ENCODE data around the gene SERGEF.

- TF ChIP-seq CTCF (conservative IDR thresholded peaks at IDR 0.05) (no peak), ZFX (IDR thresholded peaks at IDR 0.05) (no peak)
Measured at GRCh38 chr11:17745023-17745772, 267.6 kb downstream of the SERGEF start.
